PC-9 (cell line): ENCODE measurements around the gene TPD52L3. TPM values are rescaled to one million over a fixed set of nuclear protein-coding genes. Genes with fewer than 3 reads are reported as not detected.

Experiments used
- BruUV-seq: library from RNA; stranded (reverse); fragments of 400-500 nt; replicated peaks from 2 replicates; lab custom pipeline; 2021; lab: Mats Ljungman, UMichigan
- CTCF ChIA-PET: fragments of 300-600 bp; sonication (Branson Sonifier 250); formaldehyde crosslinking; loops from one replicate; lab custom pipeline; 2022; ENCODE audit warnings: antibody characterized with exemption; lab: Charles Lee
- POLR2A ChIA-PET: fragments of 300-600 bp; sonication (Branson Sonifier 250); formaldehyde crosslinking; loops from one replicate; lab custom pipeline; 2022; ENCODE audit warnings: antibody characterized with exemption; ENCODE audit not compliant: unreplicated experiment; lab: Charles Lee
- DNase-seq, 2 experiments: peaks; one replicate each; pipeline versions ENCODE4 v3.0.0 to v3.0.0-alpha.2; 2015 to 2022; ENCODE audit warnings: mixed read lengths in 1 of 2
- H2AFZ ChIP-seq: fragments of 200-600 bp; sonication (generic); 2 replicates; pipeline ENCODE4 v1.8.1; 2017; ENCODE audit warnings: antibody characterized with exemption
- H3F3A ChIP-seq: fragments of 200-600 bp; sonication (generic); 2 replicates; pipeline ENCODE4 v1.8.1; 2017; ENCODE audit warnings: antibody characterized with exemption, mild to moderate bottlenecking, low read depth; ENCODE audit not compliant: insufficient read depth
- H3K27ac ChIP-seq: fragments of 200-600 bp; sonication (generic); 2 replicates; pipeline ENCODE4 v1.6.1; 2016; ENCODE audit warnings: mixed run types
- H3K27me3 ChIP-seq: fragments of 200-600 bp; sonication (generic); 2 replicates; pipeline ENCODE4 v1.6.1; 2016; ENCODE audit warnings: low read depth, mixed run types; ENCODE audit not compliant: insufficient read depth
- H3K36me3 ChIP-seq: fragments of 200-600 bp; sonication (generic); 2 replicates; pipeline ENCODE4 v1.6.1; 2016; ENCODE audit warnings: low read depth, mixed run types
- H3K4me1 ChIP-seq: fragments of 200-600 bp; sonication (generic); replicated peaks from 2 replicates; pipeline ENCODE4 v1.6.1; 2016; ENCODE audit warnings: mixed run types; ENCODE audit not compliant: insufficient read depth
- H3K4me2 ChIP-seq: fragments of 200-600 bp; sonication (generic); 2 replicates; pipeline ENCODE4 v1.6.1; 2017; ENCODE audit warnings: mixed run types
- H3K4me3 ChIP-seq: fragments of 200-600 bp; sonication (generic); 2 replicates; pipeline ENCODE4 v1.6.1; 2016; ENCODE audit warnings: mixed run types
- H3K79me2 ChIP-seq: fragments of 200-600 bp; sonication (generic); 2 replicates; pipeline ENCODE4 v1.6.1; 2017; ENCODE audit warnings: low read depth, mixed run types
- H3K9me2 ChIP-seq: fragments of 200-600 bp; sonication (generic); 2 replicates; pipeline ENCODE4 v1.8.1; 2017; ENCODE audit warnings: mild to moderate bottlenecking; ENCODE audit not compliant: insufficient read depth
- H3K9me3 ChIP-seq: fragments of 200-600 bp; sonication (generic); 2 replicates; pipeline ENCODE4 v1.8.1; 2016; ENCODE audit warnings: low read depth; ENCODE audit not compliant: insufficient read depth
- H4K20me1 ChIP-seq: fragments of 200-600 bp; sonication (generic); 2 replicates; pipeline ENCODE4 v1.8.1; 2017; ENCODE audit not compliant: insufficient read depth
- EZH2 ChIP-seq: fragments of 200-600 bp; sonication (generic); IDR thresholded peaks from 2 replicates; pipeline ENCODE4 v1.8.0; 2017; ENCODE audit warnings: antibody characterized with exemption, low read depth
- intact Hi-C: fragments of 100-400 bp; cut with micrococcal nuclease; formaldehyde crosslinking; loops from one replicate; pipeline ENCODE4 v1.10.0; 2022; ENCODE audit not compliant: unreplicated experiment
- total RNA-seq: library from RNA; stranded (reverse); gene quantifications from 2 replicates; pipeline ENCODE4 v1.2.3, GENCODE V29; 2021
- TF ChIP-seq, protein P1 (sequence below): fragments of 200-600 bp; sonication (generic); conservative IDR thresholded peaks from 2 replicates; pipeline ENCODE4 v1.6.1; 2017; ENCODE audit warnings: mixed run types, antibody characterized with exemption, mild to moderate bottlenecking, moderate library complexity

Gene TPD52L3
- total RNA-seq, 1 experiment from 2014 or later = not detected

DNA sequence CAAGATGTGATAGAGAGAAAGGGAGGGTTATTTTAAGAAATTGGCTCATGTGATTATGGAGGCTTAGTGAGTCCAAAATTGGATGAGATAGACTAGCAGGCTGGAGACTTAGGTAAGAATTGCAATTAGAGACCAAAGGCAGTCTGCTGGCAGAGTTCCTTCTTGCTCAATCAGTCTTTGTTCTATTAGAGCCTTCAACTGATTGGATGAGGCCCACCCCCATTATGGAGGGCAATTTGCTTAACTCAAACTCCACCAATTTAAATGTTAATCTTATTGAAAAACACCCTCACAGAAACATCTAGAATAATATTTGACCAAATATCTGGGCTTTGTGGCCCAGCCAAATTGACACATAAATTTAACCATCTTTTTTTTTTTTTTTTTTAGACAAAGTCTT is 23.9 kb upstream of the TPD52L3 start:
- Histone ChIP-seq H3K9me2 (no peaks in the 10 kb centered on the region), H3K4me3 (no peak overlapping the region), H3K4me2 (no peak overlapping the region), H3F3A (peaks cover 12% of the 10 kb centered on the region; the same call in 1 of the 2 replicates), H3K36me3 (no peaks in the 10 kb centered on the region), H3K79me2 (no peaks in the 10 kb centered on the region), H3K27ac (no peak overlapping the region), H3K9me3 (no peaks in the 10 kb centered on the region), H2AFZ (no peak overlapping the region), H4K20me1 (no peaks in the 10 kb centered on the region), H3K27me3 (no peaks in the 10 kb centered on the region), H3K4me1 (peaks cover 14% of the 10 kb centered on the region)
- no peak for TF ChIP-seq EZH2
- intact Hi-C loops = loop anchor here (10.0 kb wide), 2 partner anchors 89 to 419 kb away; partner anchors contain the start of gene IL33
- DNase-seq = no peak
- no TSS peak for BruUV-seq
- CTCF ChIA-PET = no interaction called here
- POLR2A ChIA-PET = no interaction called here

- intact Hi-C loops = loop anchor here (1.0 to 10.0 kb wide), 3 partner anchors 91 to 507 kb away; partner anchors contain the start of gene IL33
These were observed 22.1 kb upstream of the TPD52L3 start for GRCh38 chr9:6305954-6306563.

GRCh38 chr9:6307551-6308096 is 20.6 kb upstream of the TPD52L3 start:
- BruUV-seq = no TSS peak
- Histone ChIP-seq H3K4me3 (no peak overlapping the region), H3K9me2 (no peaks in the 10 kb centered on the region), H3K27me3 (no peaks in the 10 kb centered on the region), H3K27ac (no peak overlapping the region), H3K36me3 (no peaks in the 10 kb centered on the region), H2AFZ (no peak overlapping the region), H3F3A (0 out of 2 replicates have a peak, but pooled peaks cover 4% of the 10 kb centered on the region), H3K9me3 (no peaks in the 10 kb centered on the region), H3K4me2 (no peak overlapping the region), H3K79me2 (no peaks in the 10 kb centered on the region), H3K4me1 (peaks cover 5% of the 10 kb centered on the region), H4K20me1 (no peaks in the 10 kb centered on the region)
- CTCF ChIA-PET = no interaction called here
- TF ChIP-seq, protein P1, sequence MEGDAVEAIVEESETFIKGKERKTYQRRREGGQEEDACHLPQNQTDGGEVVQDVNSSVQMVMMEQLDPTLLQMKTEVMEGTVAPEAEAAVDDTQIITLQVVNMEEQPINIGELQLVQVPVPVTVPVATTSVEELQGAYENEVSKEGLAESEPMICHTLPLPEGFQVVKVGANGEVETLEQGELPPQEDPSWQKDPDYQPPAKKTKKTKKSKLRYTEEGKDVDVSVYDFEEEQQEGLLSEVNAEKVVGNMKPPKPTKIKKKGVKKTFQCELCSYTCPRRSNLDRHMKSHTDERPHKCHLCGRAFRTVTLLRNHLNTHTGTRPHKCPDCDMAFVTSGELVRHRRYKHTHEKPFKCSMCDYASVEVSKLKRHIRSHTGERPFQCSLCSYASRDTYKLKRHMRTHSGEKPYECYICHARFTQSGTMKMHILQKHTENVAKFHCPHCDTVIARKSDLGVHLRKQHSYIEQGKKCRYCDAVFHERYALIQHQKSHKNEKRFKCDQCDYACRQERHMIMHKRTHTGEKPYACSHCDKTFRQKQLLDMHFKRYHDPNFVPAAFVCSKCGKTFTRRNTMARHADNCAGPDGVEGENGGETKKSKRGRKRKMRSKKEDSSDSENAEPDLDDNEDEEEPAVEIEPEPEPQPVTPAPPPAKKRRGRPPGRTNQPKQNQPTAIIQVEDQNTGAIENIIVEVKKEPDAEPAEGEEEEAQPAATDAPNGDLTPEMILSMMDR = no peak
- TF ChIP-seq EZH2 = no peak
- intact Hi-C loops = loop anchor here (10.0 kb wide), 2 partner anchors 93 to 423 kb away; partner anchors contain the start of gene IL33
- POLR2A ChIA-PET = no interaction called here
- DNase-seq = no peak

More at GRCh38 chr9:6305954-6306563, 22.1 kb upstream of the TPD52L3 start:
- Histone ChIP-seq H3K27ac (no peak overlapping the region), H3K4me1 (peaks cover 14% of the 10 kb centered on the region), H2AFZ (no peak overlapping the region), H3K9me2 (no peaks in the 10 kb centered on the region), H3K4me3 (no peak overlapping the region), H4K20me1 (no peaks in the 10 kb centered on the region), H3K9me3 (no peaks in the 10 kb centered on the region), H3F3A (peaks cover 12% of the 10 kb centered on the region; the same call in 1 of the 2 replicates), H3K27me3 (no peaks in the 10 kb centered on the region), H3K36me3 (no peaks in the 10 kb centered on the region), H3K79me2 (no peaks in the 10 kb centered on the region), H3K4me2 (no peak overlapping the region)
- POLR2A ChIA-PET = interaction anchor here (0.6 kb wide), 1 partner anchor 237 kb away, joined by 4 read pairs; no protein-coding TSS in a partner anchor
- TF ChIP-seq, protein P1 = peak; percentile 64
- TF ChIP-seq EZH2 = no peak
- no TSS peak for BruUV-seq
- CTCF ChIA-PET = interaction anchor here (0.6 to 1.6 kb wide), 4 partner anchors 226 to 421 kb away, joined by 3 to 13 read pairs (median 3); no protein-coding TSS in a partner anchor
- no peak for DNase-seq
